GM12864 (cell line): Measurements from ENCODE around the gene FLRT2.

Source experiments
- DNase-seq: peaks from one replicate; pipeline ENCODE4 v3.0.0-alpha.2; 2011; ENCODE audit warnings: low read depth
- H3K4me3 ChIP-seq: 2 replicates; pipeline ENCODE4 v1.5.1; 2011; ENCODE audit warnings: mild to moderate bottlenecking, low read depth, low read length, control low read depth
- CTCF ChIP-seq: IDR thresholded peaks from 2 replicates; pipeline ENCODE4 v1.5.1; 2011; ENCODE audit warnings: low read depth, mild to moderate bottlenecking, moderate library complexity, low read length, control low read depth, inconsistent platforms; ENCODE audit errors: missing control alignments

Gene FLRT2

GRCh38 chr14:85558505-85558904, 28.6 kb downstream of the FLRT2 start:
- no peak for DNase-seq
- no peak overlapping the region for H3K4me3 ChIP-seq
- TF ChIP-seq CTCF, result no peak

DNA sequence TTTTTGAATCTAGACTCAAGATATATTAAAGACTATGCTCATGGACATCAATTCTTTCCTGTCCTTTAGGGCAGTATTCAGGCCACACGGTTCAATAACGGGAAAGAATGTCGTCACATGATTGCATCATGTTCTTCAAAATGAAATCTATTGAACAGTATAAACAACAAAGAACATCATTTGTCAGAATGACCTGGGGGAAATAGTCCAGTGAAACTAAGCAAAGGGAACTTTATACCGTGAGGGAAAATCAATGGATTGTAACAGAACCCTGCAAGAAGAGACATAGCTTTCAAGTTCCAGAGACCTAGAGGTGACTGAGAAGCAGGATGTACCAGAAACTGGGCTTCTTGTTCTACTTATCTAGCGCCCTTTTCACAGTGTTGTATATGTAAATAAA, 32.7 kb downstream of the FLRT2 start:
- no peak for TF ChIP-seq CTCF
- DNase-seq, result no peak
- H3K4me3 ChIP-seq, result no peak overlapping the region

- DNase-seq, result no peak
- H3K4me3 ChIP-seq, result no peak overlapping the region
- TF ChIP-seq CTCF, result no peak
Measured at GRCh38 chr14:85564841-85565527, 35.0 kb downstream of the FLRT2 start.

DNA sequence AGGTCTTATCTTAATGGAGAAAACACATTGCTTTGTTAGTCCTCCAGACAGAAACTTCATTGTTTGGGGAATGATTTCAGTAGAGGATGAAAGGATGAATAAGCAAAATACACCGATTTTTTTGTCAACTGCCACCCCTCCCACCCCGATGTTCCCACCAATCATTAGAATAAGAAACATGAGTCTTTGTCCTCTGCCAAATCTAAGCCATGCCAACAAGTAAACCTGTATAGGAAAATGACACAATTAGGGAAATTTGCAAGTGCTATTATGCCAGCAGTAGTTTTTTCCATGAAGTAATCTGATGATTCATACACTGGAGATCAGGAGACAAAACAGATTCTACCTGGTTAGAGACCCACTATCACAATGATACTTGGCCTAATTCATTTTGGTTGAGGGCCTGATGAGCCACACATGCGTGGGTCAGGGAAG, 35.9 kb downstream of the FLRT2 start:
- DNase-seq, result no peak
- no peak for TF ChIP-seq CTCF
- H3K4me3 ChIP-seq, result no peak overlapping the region

DNA sequence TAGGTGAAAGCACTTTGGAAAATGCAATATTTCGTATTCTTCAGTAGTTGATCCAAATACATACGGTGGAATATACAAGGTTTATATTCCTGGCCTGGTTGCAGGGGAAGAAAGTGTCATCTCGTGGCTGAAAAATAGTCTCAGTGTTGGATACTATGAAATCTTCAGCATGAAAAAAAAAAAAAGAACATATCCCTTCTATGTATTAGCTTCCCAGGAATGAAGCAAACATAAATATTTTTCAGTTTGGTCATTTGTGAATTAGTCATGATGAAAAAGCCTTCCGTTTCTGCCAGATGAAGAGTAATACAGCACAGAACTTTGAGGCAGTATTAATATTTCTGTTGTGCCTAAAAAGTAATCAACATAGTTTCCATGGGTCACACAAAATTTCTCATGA, 36.7 kb downstream of the FLRT2 start:
- no peak for DNase-seq
- no peak for TF ChIP-seq CTCF
- H3K4me3 ChIP-seq, result no peak overlapping the region

DNA sequence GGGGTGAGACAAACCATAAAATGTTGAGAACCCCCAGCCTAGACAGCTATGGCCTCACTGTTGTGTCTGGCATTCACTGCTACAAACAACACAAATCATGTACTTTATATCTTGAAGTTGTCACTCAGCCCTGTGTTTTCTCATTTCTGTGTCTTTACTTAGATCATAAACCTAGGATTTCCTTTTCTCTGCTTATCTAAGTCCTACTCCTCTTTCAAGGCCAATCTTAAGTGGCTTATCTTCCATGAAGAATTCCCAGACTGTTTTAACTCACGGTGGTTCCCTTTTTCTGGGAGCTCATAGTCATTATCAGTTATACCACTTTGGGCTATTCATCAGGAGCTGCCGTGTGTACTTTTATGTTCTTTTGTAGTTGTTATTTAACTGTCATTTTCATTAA, 42.1 kb downstream of the FLRT2 start:
- no peak overlapping the region for H3K4me3 ChIP-seq
- DNase-seq, result no peak
- no peak for TF ChIP-seq CTCF

DNA sequence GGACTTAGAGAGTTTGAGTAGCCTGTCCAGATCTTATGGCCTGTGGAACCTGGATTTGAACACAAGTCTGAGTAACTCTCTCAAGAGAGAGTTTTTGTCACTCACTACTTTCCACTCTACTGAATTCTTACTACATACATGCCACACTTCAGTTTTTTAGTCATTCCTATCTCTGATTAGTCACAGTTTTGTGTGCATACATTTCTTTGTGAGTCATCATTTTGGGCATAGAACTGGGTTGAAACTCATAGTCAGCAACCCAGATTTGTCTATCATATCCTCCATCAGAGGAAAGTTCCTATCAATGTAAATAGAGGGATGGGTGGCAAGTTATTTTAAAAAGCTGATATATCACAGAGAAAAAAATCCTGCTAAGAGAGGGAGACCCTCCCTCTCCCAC, 42.9 kb downstream of the FLRT2 start:
- H3K4me3 ChIP-seq, result no peak overlapping the region
- no peak for TF ChIP-seq CTCF
- DNase-seq, result no peak
